SK-N-DZ (cell line): ENCODE measurements around the gene IGF2R.
"Not testable (repeated sequence)": the region's sequence is repeated elsewhere in the genome, so short reads cannot be mapped to it uniquely, and the experiment has no call there.

Source experiments
- DNase-seq: peaks from one replicate; pipeline ENCODE4 v3.0.0-alpha.2; 2015; ENCODE audit warnings: low spot score

Gene IGF2R

GRCh38 chr6:159951772-159952171 is 17.1 kb upstream of the IGF2R start:
- DNase-seq = no peak

DNA sequence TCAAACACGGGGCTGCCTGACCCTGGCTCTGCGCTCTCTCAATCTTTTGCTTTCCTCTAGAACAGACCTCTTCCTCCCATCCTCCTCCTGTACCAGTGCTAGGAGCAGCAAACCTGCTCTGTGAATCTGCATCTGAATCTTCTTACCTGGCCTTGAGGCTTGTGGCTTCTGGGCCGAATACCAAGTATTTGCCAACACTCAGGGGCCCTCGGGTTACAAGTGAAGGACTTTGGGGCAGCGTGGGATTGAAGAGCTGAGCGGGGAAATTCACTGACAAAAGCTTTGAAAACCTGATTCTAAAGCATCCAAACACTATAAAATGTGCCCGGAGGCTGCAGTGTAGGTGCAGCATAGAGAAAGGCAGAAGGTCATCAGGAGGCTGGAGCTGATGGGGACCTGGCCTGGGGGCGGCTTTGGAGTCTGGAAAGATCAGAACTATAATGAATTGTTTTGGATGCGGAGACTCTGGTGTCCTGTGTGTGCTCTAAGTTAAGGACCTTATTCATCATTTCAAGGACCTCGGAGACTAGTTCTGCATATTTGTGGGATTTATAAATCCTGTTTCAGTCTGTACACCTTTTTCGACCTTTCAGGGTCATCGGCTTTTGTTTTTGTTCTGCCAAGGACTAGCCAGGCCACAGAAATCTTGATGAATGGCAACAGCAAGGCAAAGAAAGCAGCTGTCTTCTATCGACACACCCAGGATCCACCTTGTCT is 16.4 kb upstream of the IGF2R start:
- DNase-seq = no peak

DNA sequence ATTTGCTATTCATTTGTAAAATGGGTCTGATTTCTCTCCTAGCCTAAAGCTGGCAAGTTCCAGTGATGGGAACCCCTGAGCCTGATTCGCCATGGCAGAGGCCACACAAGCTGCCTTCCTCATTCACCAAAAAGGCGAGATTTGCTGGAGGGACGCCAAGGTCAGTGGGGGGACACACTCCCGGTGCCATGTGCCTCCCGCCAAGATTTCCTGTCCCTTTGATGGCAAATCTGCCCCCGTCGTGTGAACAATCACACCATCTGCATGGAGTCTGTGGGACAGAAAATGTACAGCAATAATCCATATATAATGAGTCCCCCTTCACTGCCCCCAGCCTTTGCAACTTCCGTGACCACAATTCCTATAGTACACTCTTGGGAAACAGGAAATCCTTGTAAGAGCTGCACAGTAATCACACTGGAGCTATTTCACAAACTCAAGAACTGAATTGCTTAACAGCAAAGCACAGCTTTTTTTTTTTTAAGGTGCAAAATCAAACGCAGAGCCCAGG is 15.7 kb upstream of the IGF2R start:
- no peak for DNase-seq

- no peak for DNase-seq
Measured at GRCh38 chr6:159955945-159956361, 12.9 kb upstream of the IGF2R start.

GRCh38 chr6:159957071-159957673 is 11.7 kb upstream of the IGF2R start:
- no peak for DNase-seq

DNA sequence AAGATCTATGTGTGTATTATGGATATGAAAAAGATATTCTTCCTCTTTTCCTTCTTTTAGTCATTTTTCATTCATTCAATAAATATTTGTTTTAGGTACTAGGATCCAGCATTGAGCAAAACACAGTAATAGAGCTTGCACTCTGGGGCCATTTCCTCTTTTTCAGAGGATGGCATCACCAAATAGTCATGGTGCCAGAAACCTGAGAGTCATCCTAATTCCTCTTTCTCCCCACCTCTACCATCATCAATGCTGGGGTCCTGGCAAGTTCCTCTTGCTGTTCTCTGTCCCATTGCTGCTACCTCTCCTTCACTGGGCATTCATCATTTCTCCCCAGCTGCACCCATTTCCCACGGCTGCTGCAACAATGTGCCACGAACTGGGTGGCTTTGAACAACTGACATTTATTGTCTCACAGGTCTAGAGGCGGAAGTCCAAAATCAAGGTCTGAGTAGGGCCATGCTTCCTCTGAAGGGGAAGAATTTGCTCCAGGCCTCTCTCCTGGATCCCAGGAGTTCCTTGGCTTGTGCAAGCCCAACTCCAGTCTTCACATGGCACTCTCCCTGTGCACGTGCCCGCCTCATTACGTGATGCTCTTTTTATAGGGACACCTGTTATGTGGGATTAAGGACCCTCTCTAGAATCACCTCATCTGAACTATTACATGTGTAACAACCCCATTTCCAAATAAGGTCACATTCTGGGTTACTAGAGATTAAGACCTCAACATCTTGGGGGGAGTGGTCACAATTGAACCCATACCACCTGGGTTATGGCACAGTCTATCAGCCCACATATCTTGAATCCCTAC is 9.5 kb upstream of the IGF2R start:
- no peak for DNase-seq

GRCh38 chr6:159959976-159960384 is 8.9 kb upstream of the IGF2R start:
- no peak for DNase-seq

GRCh38 chr6:159960485-159960884 is 8.4 kb upstream of the IGF2R start:
- no peak for DNase-seq

- no peak for DNase-seq
Measured at GRCh38 chr6:159961528-159961927, 7.4 kb upstream of the IGF2R start.

GRCh38 chr6:159963111-159963510 is 5.8 kb upstream of the IGF2R start:
- no peak for DNase-seq

DNA sequence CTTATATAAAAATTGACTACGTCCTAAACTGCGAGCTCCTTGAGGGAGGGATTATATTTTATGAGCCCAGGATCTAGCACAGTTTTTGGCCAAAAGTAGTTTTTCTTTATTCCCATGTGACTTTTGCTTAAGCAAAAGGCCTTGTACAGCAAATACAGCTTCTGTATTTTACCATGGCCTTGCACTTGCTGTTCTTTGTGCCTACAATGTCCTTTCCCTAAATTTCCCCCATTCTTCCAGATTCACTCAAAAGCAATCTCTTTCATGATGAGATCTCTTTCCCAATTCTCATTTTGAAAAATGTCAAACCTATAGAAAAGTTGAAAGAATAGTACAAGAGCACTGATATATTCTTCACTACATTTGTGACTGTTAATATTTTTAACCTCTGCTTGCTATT is 4.8 kb upstream of the IGF2R start:
- no peak for DNase-seq

DNA sequence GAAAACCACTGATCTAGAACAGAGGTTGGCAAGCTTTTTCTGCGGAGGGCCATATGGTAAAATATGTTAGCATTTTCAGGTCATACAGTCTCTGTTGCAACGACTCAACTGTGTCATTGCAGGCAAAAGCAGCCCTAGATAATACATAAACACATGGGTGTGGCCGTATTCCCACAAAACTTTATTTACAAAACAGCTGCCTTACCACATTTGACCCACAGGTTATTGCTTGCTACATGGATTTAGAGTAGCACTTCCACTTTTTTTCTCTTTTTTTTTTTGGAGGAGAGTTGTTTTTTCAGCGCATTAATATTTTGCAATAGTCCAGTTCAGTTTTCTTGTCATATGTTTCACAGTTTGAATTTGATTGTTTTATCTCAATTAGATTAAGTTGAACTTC is 2.5 kb upstream of the IGF2R start:
- no peak for DNase-seq

- no peak for DNase-seq
Measured at GRCh38 chr6:159966981-159967380, 1.9 kb upstream of the IGF2R start.

GRCh38 chr6:159967621-159968020 is 1.3 kb upstream of the IGF2R start:
- not testable (repeated sequence) for DNase-seq

DNA sequence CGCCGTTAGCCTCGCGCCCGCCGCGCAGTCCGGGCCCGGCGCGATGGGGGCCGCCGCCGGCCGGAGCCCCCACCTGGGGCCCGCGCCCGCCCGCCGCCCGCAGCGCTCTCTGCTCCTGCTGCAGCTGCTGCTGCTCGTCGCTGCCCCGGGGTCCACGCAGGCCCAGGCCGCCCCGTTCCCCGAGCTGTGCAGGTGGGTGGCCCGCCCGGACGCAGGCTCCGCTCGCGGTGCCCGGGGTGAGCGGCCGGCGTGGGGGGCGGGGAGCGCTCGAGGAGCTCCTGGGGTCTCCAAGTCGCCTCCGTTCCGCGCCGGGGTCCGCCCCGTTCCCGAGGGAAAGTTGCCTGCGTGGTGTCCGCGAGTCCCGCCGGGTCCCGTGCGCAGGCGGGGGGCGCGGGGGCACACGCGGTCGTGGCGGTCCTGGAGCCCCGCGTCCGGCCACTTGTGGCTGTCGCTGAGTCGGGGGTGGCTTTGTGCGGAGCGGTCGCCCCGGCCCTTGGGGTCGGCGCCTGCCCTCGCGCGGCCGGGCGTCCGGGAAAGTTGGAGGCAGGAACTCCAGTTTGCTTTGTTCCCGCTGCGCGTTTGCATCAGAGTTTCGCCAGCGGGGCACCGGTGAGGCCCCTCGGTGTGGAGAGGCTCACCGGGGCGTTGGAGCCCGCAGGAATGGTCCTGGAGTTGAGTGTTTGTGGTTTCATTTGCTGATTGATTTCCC is 476 bp downstream of the IGF2R start:
- peak; percentile 11 for DNase-seq

DNA sequence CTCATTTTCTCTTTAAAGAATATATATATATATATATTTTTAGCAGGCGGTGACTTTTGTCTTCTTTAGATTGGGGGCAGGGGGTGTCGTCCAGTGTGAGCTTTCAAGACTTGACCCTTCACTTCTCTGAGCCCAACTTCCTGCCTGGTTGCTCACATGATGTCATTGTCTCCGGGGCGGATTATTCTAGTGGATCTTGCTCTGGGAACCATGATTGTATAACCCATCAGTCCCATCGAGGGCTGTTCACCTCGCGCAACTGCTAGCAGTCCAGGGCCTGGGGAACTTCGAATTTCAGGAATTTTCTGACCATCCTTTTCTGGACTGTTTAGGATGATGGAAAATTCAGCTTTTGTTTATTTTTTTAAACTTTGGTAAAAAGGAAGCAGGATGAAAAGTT is 1.0 kb downstream of the IGF2R start:
- peak; percentile 41 for DNase-seq

GRCh38 chr6:159970659-159971063 is 1.8 kb downstream of the IGF2R start:
- DNase-seq = no peak

- no peak for DNase-seq
Measured at GRCh38 chr6:159971341-159972178, 2.7 kb downstream of the IGF2R start.

- no peak for DNase-seq
Measured at GRCh38 chr6:159972506-159973268, 3.8 kb downstream of the IGF2R start.

- DNase-seq = no peak
Measured at GRCh38 chr6:159973406-159973805, 4.5 kb downstream of the IGF2R start.
